ENCODE data around the gene C15orf40. TPM values are rescaled to one million over a fixed set of nuclear protein-coding genes. Genes with fewer than 3 reads are reported as not detected.
A peak's percentile ranks its signal among the peaks of the same experiment; 100 is the strongest.

The C15orf40 gene
- total and polyA plus RNA-seq, 2 of the 13 experiments (the other 11 are each of a cell fraction or from before 2014, with no cell fraction given), result 24.0 to 26.3 TPM

- no peak for TF ChIP-seq ARID3A (IDR thresholded peaks at IDR 0.05; ENCODE audit: low read depth, low read length)
- TF ChIP-seq E2F2 (CRISPR knock-in tag; IDR thresholded peaks at IDR 0.05; ENCODE audit: borderline replicate concordance), result no peak; the same call in 1 of the 2 replicates
- no peak; the same call in 1 of the 2 replicates for TF ChIP-seq GFI1 (CRISPR knock-in tag; IDR thresholded peaks at IDR 0.05; ENCODE audit: borderline replicate concordance)
- TF ChIP-seq HOXD1 (CRISPR knock-in tag; IDR thresholded peaks at IDR 0.05), result no peak
- TF ChIP-seq ZNF740 (CRISPR knock-in tag; IDR thresholded peaks at IDR 0.05), result no peak
- TF ChIP-seq SNAPC2 (CRISPR knock-in tag; IDR thresholded peaks at IDR 0.05), result peak; percentile 54; the same call in 1 of the 2 replicates
- TF ChIP-seq HES4 (CRISPR knock-in tag; IDR thresholded peaks at IDR 0.05; ENCODE audit: borderline replicate concordance), result peak; percentile 76; the same call in 1 of the 2 replicates
- 0 out of 2 replicates have a peak, but pooled peaks have one; percentile 19 for TF ChIP-seq HMGXB3 (CRISPR knock-in tag; IDR thresholded peaks at IDR 0.05; ENCODE audit: borderline replicate concordance)
- peak; percentile 73; the same call in 1 of the 2 replicates for TF ChIP-seq IKZF5 (CRISPR knock-in tag; IDR thresholded peaks at IDR 0.05)
- no peak for TF ChIP-seq KAT2B (IDR thresholded peaks at IDR 0.05; ENCODE audit: borderline replicate concordance, low read depth, low read length)
- TF ChIP-seq MATR3 (CRISPR knock-in tag; IDR thresholded peaks at IDR 0.05), result no peak
- no peak for TF ChIP-seq SRF (IDR thresholded peaks at IDR 0.05; ENCODE audit: low read depth, low read length)
- no peak for TF ChIP-seq ZNF24 (IDR thresholded peaks at IDR 0.05)
- peak; percentile 99 for TF ChIP-seq KDM5B (CRISPR knock-in tag; IDR thresholded peaks at IDR 0.05; ENCODE audit: borderline replicate concordance)
- TF ChIP-seq POLR2AphosphoS5 (IDR thresholded peaks at IDR 0.05; ENCODE audit: low read depth, low read length), result peak; percentile 88
- peak; percentile 96 for TF ChIP-seq GABPB1 (CRISPR knock-in tag; IDR thresholded peaks at IDR 0.05)
- TF ChIP-seq EHMT2 (IDR thresholded peaks at IDR 0.05; ENCODE audit: borderline replicate concordance, low read depth, low read length), result peak; percentile 93
- TF ChIP-seq MED13 (CRISPR knock-in tag; IDR thresholded peaks at IDR 0.05), result no peak
- no peak for TF ChIP-seq MEIS1 (CRISPR knock-in tag; IDR thresholded peaks at IDR 0.05; ENCODE audit: borderline replicate concordance)
- TF ChIP-seq CENPT (CRISPR knock-in tag; IDR thresholded peaks at IDR 0.05; ENCODE audit: low read depth), result no peak
- no peak for TF ChIP-seq NBN (conservative IDR thresholded peaks at IDR 0.05)
- TF ChIP-seq ZNF792 (CRISPR knock-in tag; IDR thresholded peaks at IDR 0.05), result peak; percentile 81
Observed at GRCh38 chr15:82985688-82986441, 25.6 kb downstream of the C15orf40 start, which contains the start of gene RAMAC (continued).

All from HepG2 (cell line).